ENCODE data around the gene FCSK.
"Not testable (repeated sequence)": the region's sequence is repeated elsewhere in the genome, so short reads cannot be mapped to it uniquely, and the experiment has no call there.

Gene FCSK

GRCh38 chr16:70454222-70455034 is at the start of gene FCSK:
Gene FCSK, plus strand, starts transcription at chr16:70454595. Its CDS starts 8,596 bp downstream, at chr16:70463191.
- TF ChIP-seq CTCF (conservative IDR thresholded peaks at IDR 0.05), result no peak
- peak within 1 kb of the TSS; percentile 91 for H3K27ac ChIP-seq

- H3K27ac ChIP-seq, result not testable (repeated sequence)
Measured at GRCh38 chr16:70406104-70406503, 48.3 kb upstream of the FCSK start.

- no peak overlapping the region for H3K27ac ChIP-seq
- TF ChIP-seq CTCF (conservative IDR thresholded peaks at IDR 0.05), result no peak
Measured at GRCh38 chr16:70407811-70408274, 46.6 kb upstream of the FCSK start.

GRCh38 chr16:70410734-70411133 is 43.7 kb upstream of the FCSK start:
- no peak for TF ChIP-seq CTCF (conservative IDR thresholded peaks at IDR 0.05)
- H3K27ac ChIP-seq, result no peak overlapping the region

GRCh38 chr16:70412385-70412784 is 42.0 kb upstream of the FCSK start:
- no peak overlapping the region for H3K27ac ChIP-seq
- no peak for TF ChIP-seq CTCF (conservative IDR thresholded peaks at IDR 0.05)

GRCh38 chr16:70413572-70413971 is 40.8 kb upstream of the FCSK start:
- peak overlapping the region; percentile 61 for H3K27ac ChIP-seq

- TF ChIP-seq CTCF (conservative IDR thresholded peaks at IDR 0.05), result no peak
- H3K27ac ChIP-seq, result no peak overlapping the region
Measured at GRCh38 chr16:70416748-70417616, 37.4 kb upstream of the FCSK start.

GRCh38 chr16:70417661-70418060 is 36.7 kb upstream of the FCSK start:
- no peak overlapping the region for H3K27ac ChIP-seq
- TF ChIP-seq CTCF (conservative IDR thresholded peaks at IDR 0.05), result no peak
